Activated T-cell treated with anti-CD3 and anti-CD28 coated beads, Interleukin-2, amount 50 U/mL, for 24 hours (primary cell): Measurements from ENCODE around the gene NAALADL2.
"Not testable (repeated sequence)": the region's sequence is repeated elsewhere in the genome, so short reads cannot be mapped to it uniquely, and the experiment has no call there.

Experiments used
- DNase-seq: peaks from one replicate; pipeline ENCODE4 v3.0.0-alpha.2; 2020
- H3K27ac Mint-ChIP-seq: 2 replicates; pipeline ENCODE4 v1.8.0; 2020; ENCODE audit warnings: mild to moderate bottlenecking, mixed read lengths
- H3K27me3 Mint-ChIP-seq: 2 replicates; pipeline ENCODE4 v1.8.0; 2020; ENCODE audit warnings: mixed read lengths
- H3K36me3 Mint-ChIP-seq: 2 replicates; pipeline ENCODE4 v1.8.0; 2020; ENCODE audit warnings: low read depth, mixed read lengths
- H3K4me1 Mint-ChIP-seq: 2 replicates; pipeline ENCODE4 v1.8.0; 2020; ENCODE audit warnings: low read depth, mixed read lengths
- H3K4me3 Mint-ChIP-seq: 2 replicates; pipeline ENCODE4 v1.8.0; 2020; ENCODE audit warnings: mild to moderate bottlenecking, moderate library complexity, mixed read lengths
- H3K9me3 Mint-ChIP-seq: 2 replicates; pipeline ENCODE4 v1.8.0; 2020; ENCODE audit warnings: mixed read lengths

Gene NAALADL2

GRCh38 chr3:175798326-175798725 is 939.2 kb downstream of the NAALADL2 start:
- no peak overlapping the region for H3K27ac Mint-ChIP-seq
- no peaks in the 10 kb centered on the region for H3K27me3 Mint-ChIP-seq
- no peaks in the 10 kb centered on the region for H3K4me1 Mint-ChIP-seq
- H3K4me3 Mint-ChIP-seq = no peak overlapping the region
- H3K36me3 Mint-ChIP-seq = no peaks in the 10 kb centered on the region
- DNase-seq = no peak
- H3K9me3 Mint-ChIP-seq = peaks cover 3% of the 10 kb centered on the region

GRCh38 chr3:175805825-175806224 is 946.7 kb downstream of the NAALADL2 start:
- no peaks in the 10 kb centered on the region for H3K27me3 Mint-ChIP-seq
- H3K4me1 Mint-ChIP-seq = no peaks in the 10 kb centered on the region
- no peak overlapping the region for H3K27ac Mint-ChIP-seq
- no peaks in the 10 kb centered on the region for H3K9me3 Mint-ChIP-seq
- no peak overlapping the region for H3K4me3 Mint-ChIP-seq
- H3K36me3 Mint-ChIP-seq = no peaks in the 10 kb centered on the region
- no peak for DNase-seq

GRCh38 chr3:175807175-175807574 is 948.0 kb downstream of the NAALADL2 start:
- Mint-ChIP-seq H3K27me3 (no peaks in the 10 kb centered on the region), H3K9me3 (no peaks in the 10 kb centered on the region), H3K36me3 (no peaks in the 10 kb centered on the region), H3K4me1 (no peaks in the 10 kb centered on the region), H3K4me3 (no peak overlapping the region), H3K27ac (no peak overlapping the region)
- DNase-seq = no peak

GRCh38 chr3:175818811-175819464 is 959.8 kb downstream of the NAALADL2 start:
- Mint-ChIP-seq H3K4me1 (no peaks in the 10 kb centered on the region), H3K9me3 (peaks cover 24% of the 10 kb centered on the region), H3K4me3 (no peak overlapping the region), H3K36me3 (no peaks in the 10 kb centered on the region), H3K27me3 (no peaks in the 10 kb centered on the region), H3K27ac (no peak overlapping the region)
- DNase-seq = no peak

- not testable (repeated sequence) for DNase-seq, H3K27me3 Mint-ChIP-seq, H3K4me3 Mint-ChIP-seq, H3K4me1 Mint-ChIP-seq, H3K27ac Mint-ChIP-seq, H3K36me3 Mint-ChIP-seq
- H3K9me3 Mint-ChIP-seq = peaks cover 13% of the 10 kb centered on the region
Measured at GRCh38 chr3:175822766-175823491, 963.8 kb downstream of the NAALADL2 start.

- H3K9me3 Mint-ChIP-seq, H3K4me3 Mint-ChIP-seq, H3K27me3 Mint-ChIP-seq, H3K36me3 Mint-ChIP-seq, H3K27ac Mint-ChIP-seq, H3K4me1 Mint-ChIP-seq, DNase-seq: not testable (repeated sequence)
Measured at GRCh38 chr3:175825016-175825580, 966.0 kb downstream of the NAALADL2 start.

GRCh38 chr3:175826759-175827158 is 967.6 kb downstream of the NAALADL2 start:
- DNase-seq = no peak
- no peak overlapping the region for H3K4me3 Mint-ChIP-seq
- no peak overlapping the region for H3K27ac Mint-ChIP-seq
- no peaks in the 10 kb centered on the region for H3K4me1 Mint-ChIP-seq
- H3K36me3 Mint-ChIP-seq = no peaks in the 10 kb centered on the region
- H3K9me3 Mint-ChIP-seq = no peaks in the 10 kb centered on the region
- no peaks in the 10 kb centered on the region for H3K27me3 Mint-ChIP-seq

- not testable (repeated sequence) for H3K36me3 Mint-ChIP-seq, DNase-seq, H3K27ac Mint-ChIP-seq, H3K4me3 Mint-ChIP-seq, H3K27me3 Mint-ChIP-seq, H3K9me3 Mint-ChIP-seq, H3K4me1 Mint-ChIP-seq
Measured at GRCh38 chr3:175829809-175830208, 970.7 kb downstream of the NAALADL2 start.

- not testable (repeated sequence) for H3K4me3 Mint-ChIP-seq, H3K27ac Mint-ChIP-seq, H3K9me3 Mint-ChIP-seq, H3K36me3 Mint-ChIP-seq, H3K4me1 Mint-ChIP-seq, H3K27me3 Mint-ChIP-seq, DNase-seq
Measured at GRCh38 chr3:175835763-175836162, 976.6 kb downstream of the NAALADL2 start.

- Mint-ChIP-seq H3K36me3 (no peaks in the 10 kb centered on the region), H3K4me3 (no peak overlapping the region), H3K4me1 (no peaks in the 10 kb centered on the region), H3K27me3 (no peaks in the 10 kb centered on the region), H3K9me3 (peaks cover 2% of the 10 kb centered on the region), H3K27ac (no peak overlapping the region)
- no peak for DNase-seq
Measured at GRCh38 chr3:175836617-175837016, 977.5 kb downstream of the NAALADL2 start.

GRCh38 chr3:175837962-175838361 is 978.8 kb downstream of the NAALADL2 start:
- H3K4me1 Mint-ChIP-seq = no peaks in the 10 kb centered on the region
- no peaks in the 10 kb centered on the region for H3K27me3 Mint-ChIP-seq
- H3K27ac Mint-ChIP-seq = no peak overlapping the region
- DNase-seq = no peak
- no peak overlapping the region for H3K4me3 Mint-ChIP-seq
- peaks cover 4% of the 10 kb centered on the region for H3K9me3 Mint-ChIP-seq
- H3K36me3 Mint-ChIP-seq = no peaks in the 10 kb centered on the region

GRCh38 chr3:175839366-175840005 is 980.4 kb downstream of the NAALADL2 start:
- H3K4me3 Mint-ChIP-seq = no peak overlapping the region

GRCh38 chr3:175851541-175851940 is 992.4 kb downstream of the NAALADL2 start:
- Mint-ChIP-seq H3K4me3 (no peak overlapping the region), H3K27me3 (no peaks in the 10 kb centered on the region), H3K36me3 (no peaks in the 10 kb centered on the region), H3K9me3 (peaks cover 9% of the 10 kb centered on the region), H3K27ac (no peak overlapping the region), H3K4me1 (no peaks in the 10 kb centered on the region)
- DNase-seq = no peak

More at GRCh38 chr3:175839366-175840005, 980.4 kb downstream of the NAALADL2 start:
- Mint-ChIP-seq H3K36me3 (no peaks in the 10 kb centered on the region), H3K27me3 (no peaks in the 10 kb centered on the region), H3K27ac (no peak overlapping the region), H3K4me1 (no peaks in the 10 kb centered on the region), H3K9me3 (peaks cover 6% of the 10 kb centered on the region)
- no peak for DNase-seq

- H3K27me3 Mint-ChIP-seq = no peaks in the 10 kb centered on the region
- no peak for DNase-seq
- no peaks in the 10 kb centered on the region for H3K36me3 Mint-ChIP-seq
- no peaks in the 10 kb centered on the region for H3K4me1 Mint-ChIP-seq
- H3K27ac Mint-ChIP-seq = no peak overlapping the region
- no peak overlapping the region for H3K4me3 Mint-ChIP-seq
- H3K9me3 Mint-ChIP-seq = peaks cover 9% of the 10 kb centered on the region
Measured at GRCh38 chr3:175852560-175852959, 993.4 kb downstream of the NAALADL2 start.
